ENCODE data around the gene CLIP2. TPM values are rescaled to one million over a fixed set of nuclear protein-coding genes. Genes with fewer than 3 reads are reported as not detected.
"Not testable (repeated sequence)": the region's sequence is repeated elsewhere in the genome, so short reads cannot be mapped to it uniquely, and the experiment has no call there.

CLIP2 gene
- 10 to 100 TPM; 18.6 to 24.1 TPM for total RNA-seq

- WGBS: under 1% methylated on average over 35 of the region's 67 CpGs
- H3K27ac ChIP-seq: peak within 1 kb of the TSS; percentile 68 to 69
- H3K4me3 ChIP-seq: peak within 1 kb of the TSS; percentile 74 to 80
- peak; percentile 76 for DNase-seq (ENCODE audit: low spot score)
- intact Hi-C loops (cut with DNase I): loop anchor here (2.0 kb wide), 1 partner anchor 18 kb away; no protein-coding TSS in a partner anchor
- no peaks in the 10 kb centered on the region for H3K36me3 ChIP-seq
- peaks cover 9% of the 10 kb centered on the region for H3K4me1 ChIP-seq (replicated peaks)
- no peaks in the 10 kb centered on the region for H3K9me3 ChIP-seq
- no peaks in the 10 kb centered on the region for H3K27me3 ChIP-seq (replicated peaks; ENCODE audit: insufficient read depth)
- TF ChIP-seq POLR2A (IDR thresholded peaks at IDR 0.05): peak; percentile 42
- TF ChIP-seq CTCF (IDR thresholded peaks at IDR 0.05): peak in 1 of 4 experiments; percentile 30
- TF ChIP-seq POLR2AphosphoS5 (IDR thresholded peaks at IDR 0.05): no peak
Measured at GRCh38 chr7:74289018-74289658, at the start of gene CLIP2. Gene CLIP2, plus strand, starts transcription at chr7:74289407. Its CDS starts 28,140 bp downstream, at chr7:74317547.

- intact Hi-C loops (cut with DNase I): no loop called here
- H3K36me3 ChIP-seq: peaks cover 3 to 6% of the 10 kb centered on the region in 2 donors
Measured at GRCh38 chr7:74240482-74240881, 48.7 kb upstream of the CLIP2 start.

GRCh38 chr7:74242122-74242443, 47.1 kb upstream of the CLIP2 start:
- WGBS: 89% methylated on average over 6 of the region's 6 CpGs
- no peaks in the 10 kb centered on the region for H3K4me1 ChIP-seq (replicated peaks)
- H3K9me3 ChIP-seq: no peaks in the 10 kb centered on the region
- no peak overlapping the region for H3K4me3 ChIP-seq
- H3K36me3 ChIP-seq: peaks cover 0 to 6% of the 10 kb centered on the region in 2 donors
- intact Hi-C loops (cut with DNase I): no loop called here
- H3K27ac ChIP-seq: no peak overlapping the region
- no peak for TF ChIP-seq CTCF (IDR thresholded peaks at IDR 0.05)
- TF ChIP-seq POLR2AphosphoS5 (IDR thresholded peaks at IDR 0.05): no peak
- TF ChIP-seq POLR2A (IDR thresholded peaks at IDR 0.05): no peak
- H3K27me3 ChIP-seq (replicated peaks; ENCODE audit: insufficient read depth): no peaks in the 10 kb centered on the region
- DNase-seq (ENCODE audit: low spot score): no peak

More at GRCh38 chr7:74240482-74240881, 48.7 kb upstream of the CLIP2 start:
- Histone ChIP-seq H3K4me3 (no peak overlapping the region), H3K4me1 (replicated peaks) (no peaks in the 10 kb centered on the region), H3K9me3 (no peaks in the 10 kb centered on the region), H3K27me3 (replicated peaks; ENCODE audit: insufficient read depth) (no peaks in the 10 kb centered on the region), H3K27ac (no peak overlapping the region)
- TF ChIP-seq POLR2A (IDR thresholded peaks at IDR 0.05): no peak
- TF ChIP-seq POLR2AphosphoS5 (IDR thresholded peaks at IDR 0.05): no peak
- TF ChIP-seq CTCF (IDR thresholded peaks at IDR 0.05): no peak
- no peak for DNase-seq (ENCODE audit: low spot score)
- WGBS: 93% methylated on average over 4 of the region's 4 CpGs

- Histone ChIP-seq H3K4me3 (no peak overlapping the region), H3K4me1 (replicated peaks) (no peaks in the 10 kb centered on the region), H3K9me3 (no peaks in the 10 kb centered on the region), H3K36me3 (no peaks in the 10 kb centered on the region), H3K27ac (no peak overlapping the region), H3K27me3 (replicated peaks; ENCODE audit: insufficient read depth) (no peaks in the 10 kb centered on the region)
- TF ChIP-seq CTCF (IDR thresholded peaks at IDR 0.05) (no peak), POLR2AphosphoS5 (IDR thresholded peaks at IDR 0.05) (no peak), POLR2A (IDR thresholded peaks at IDR 0.05) (no peak)
- DNase-seq (ENCODE audit: low spot score): no peak
- intact Hi-C loops (cut with DNase I): no loop called here
- WGBS: 38% methylated on average over 4 of the region's 4 CpGs
Measured at GRCh38 chr7:74246497-74246896, 42.7 kb upstream of the CLIP2 start.

- DNase-seq (ENCODE audit: low spot score): no peak
- H3K36me3 ChIP-seq: no peaks in the 10 kb centered on the region
- H3K9me3 ChIP-seq: no peaks in the 10 kb centered on the region
- WGBS: 95% methylated on average over 6 of the region's 6 CpGs
- H3K4me3 ChIP-seq: no peak overlapping the region
- H3K27ac ChIP-seq: no peak overlapping the region
- no peak for TF ChIP-seq CTCF (IDR thresholded peaks at IDR 0.05)
- no peak for TF ChIP-seq POLR2AphosphoS5 (IDR thresholded peaks at IDR 0.05)
- no peak for TF ChIP-seq POLR2A (IDR thresholded peaks at IDR 0.05)
- H3K27me3 ChIP-seq (replicated peaks; ENCODE audit: insufficient read depth): no peaks in the 10 kb centered on the region
- no peaks in the 10 kb centered on the region for H3K4me1 ChIP-seq (replicated peaks)
- intact Hi-C loops (cut with DNase I): no loop called here
Measured at GRCh38 chr7:74248156-74248555, 41.1 kb upstream of the CLIP2 start.

GRCh38 chr7:74249058-74249457, 40.1 kb upstream of the CLIP2 start:
- H3K4me1 ChIP-seq (replicated peaks); H3K27me3 ChIP-seq (replicated peaks; ENCODE audit: insufficient read depth); H3K9me3 ChIP-seq; DNase-seq (ENCODE audit: low spot score); H3K27ac ChIP-seq; intact Hi-C loops (cut with DNase I); H3K36me3 ChIP-seq; H3K4me3 ChIP-seq: not testable (repeated sequence)
- 93% methylated on average over 10 of the region's 10 CpGs for WGBS

Measured in prostate gland (tissue), 2 donors.